HAP-1 (cell line): ENCODE data around the gene ULBP2.
A peak's percentile ranks its signal among the peaks of the same experiment; 100 is the strongest.
"Not testable (repeated sequence)": the region's sequence is repeated elsewhere in the genome, so short reads cannot be mapped to it uniquely, and the experiment has no call there.

Source experiments
- DNase-seq, 2 experiments: peaks; one replicate each; pipeline ENCODE4 v3.0.0-alpha.2; 2016 to 2020; ENCODE audit warnings: low spot score in 2 of 2
- H3K27me3 ChIP-seq: fragments of 250-450 bp; sonication (Bioruptor Pico); 2 replicates; pipeline ENCODE4 v1.5.1; 2020; ENCODE audit warnings: low read depth, mild to moderate bottlenecking, moderate library complexity
- H3K36me3 ChIP-seq: fragments of 250-450 bp; sonication (Bioruptor Pico); replicated peaks from 2 replicates; pipeline ENCODE4 v1.5.1; 2020; ENCODE audit warnings: mild to moderate bottlenecking
- H3K4me1 ChIP-seq: fragments of 250-450 bp; sonication (Bioruptor Pico); 2 replicates; pipeline ENCODE4 v1.5.1; 2020; ENCODE audit warnings: mild to moderate bottlenecking
- H3K4me3 ChIP-seq: fragments of 250-450 bp; sonication (Bioruptor Pico); 2 replicates; pipeline ENCODE4 v1.5.1; 2020; ENCODE audit warnings: mild to moderate bottlenecking, moderate library complexity
- H3K9me3 ChIP-seq: fragments of 250-450 bp; sonication (Bioruptor Pico); 2 replicates; pipeline ENCODE4 v1.5.1; 2020; ENCODE audit warnings: mild to moderate bottlenecking, moderate library complexity
- in situ Hi-C: fragments of 300-500 bp; cut with MboI; formaldehyde crosslinking; loops from 3 replicates; pipeline ENCODE4 v1.14.3; 2020; ENCODE audit warnings: low sequenced_read_pairs, inconsistent platforms, mixed read lengths

ULBP2 gene

DNA sequence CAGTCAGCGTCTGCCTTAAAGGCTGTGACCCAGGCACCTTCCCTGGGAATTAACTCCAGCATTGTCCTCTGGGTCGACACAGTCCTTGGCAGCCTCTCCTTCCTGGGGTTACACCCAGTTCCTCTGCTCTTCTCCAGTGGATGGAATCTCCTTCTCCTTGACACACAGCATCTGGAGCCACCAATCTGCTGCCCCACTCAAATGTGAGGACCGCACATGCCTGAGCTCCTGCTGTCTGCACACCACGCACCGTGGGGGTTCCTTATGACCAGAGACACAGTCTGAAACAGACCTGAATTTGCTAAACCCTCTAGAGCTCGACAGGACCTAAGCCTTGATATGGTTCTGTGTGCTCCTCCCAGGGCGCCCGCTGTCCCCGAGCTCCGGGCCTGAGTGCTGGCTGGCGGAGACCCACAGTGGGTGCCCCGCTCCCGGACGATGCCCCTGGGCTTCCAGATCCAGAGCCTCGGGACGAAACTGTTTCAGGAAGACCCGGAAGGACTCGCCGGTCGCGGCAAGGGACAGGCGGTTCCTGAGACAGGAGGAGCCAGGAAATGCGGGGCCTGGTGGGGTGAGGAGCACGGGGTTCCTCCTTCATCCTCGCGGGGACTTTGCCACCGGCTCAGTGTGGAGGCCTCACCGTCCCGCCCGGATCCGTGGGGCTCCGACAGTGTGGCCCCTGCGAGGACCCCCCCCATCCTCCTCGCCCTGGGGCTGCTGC is 16.4 kb upstream of the ULBP2 start:
- DNase-seq = no peak
- Histone ChIP-seq H3K27me3 (peaks cover 1% of the 10 kb centered on the region), H3K4me3 (peak overlapping the region; percentile 16), H3K4me1 (no peaks in the 10 kb centered on the region; the same call in 1 of the 2 replicates), H3K9me3 (no peaks in the 10 kb centered on the region), H3K36me3 (no peaks in the 10 kb centered on the region)
- in situ Hi-C loops = loop anchor here (10.0 to 25.0 kb wide), 3 partner anchors 211 to 887 kb away; partner anchors contain the start of gene LATS1

DNA sequence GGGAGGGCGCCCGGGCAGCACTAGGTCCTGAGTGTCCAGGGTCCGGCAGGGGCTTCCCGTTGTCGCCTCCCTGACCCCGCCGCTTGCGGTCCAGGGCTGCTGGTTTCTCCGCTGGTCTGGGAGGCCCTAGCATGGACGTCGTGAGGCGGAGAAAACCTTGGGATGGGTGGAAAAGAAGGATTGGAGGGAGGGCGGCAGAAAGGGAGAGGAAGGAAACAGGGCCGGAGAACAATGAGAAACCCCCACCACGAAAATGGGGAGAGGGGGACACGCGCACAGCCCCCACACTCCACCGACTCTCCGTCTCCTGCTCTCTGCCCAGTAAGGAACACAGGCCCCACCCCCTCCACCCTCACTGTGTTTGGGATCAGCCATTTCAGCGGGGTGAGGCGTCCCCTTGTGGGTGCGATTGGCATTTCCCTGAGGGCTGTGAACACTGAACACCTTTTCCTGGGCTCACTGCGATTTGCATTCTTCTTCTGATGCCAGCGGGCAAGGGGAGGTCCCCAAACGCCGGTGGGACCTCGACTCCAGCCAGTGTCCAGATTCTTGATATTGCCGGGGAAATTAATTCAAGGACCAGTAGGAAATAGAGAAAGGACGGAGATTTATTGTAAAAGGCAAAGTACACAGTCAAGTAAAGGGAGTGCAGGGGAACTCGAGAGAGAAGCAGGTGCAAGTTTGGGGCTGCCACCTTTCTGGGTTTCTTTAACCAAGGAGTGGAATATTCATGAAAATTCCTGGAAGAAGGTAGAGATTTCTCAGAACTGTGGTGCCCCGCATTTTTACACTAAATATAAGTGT is 15.6 kb upstream of the ULBP2 start:
- in situ Hi-C loops = loop anchor here (10.0 to 25.0 kb wide), 3 partner anchors 211 to 886 kb away; partner anchors contain the start of gene LATS1
- Histone ChIP-seq H3K36me3 (no peaks in the 10 kb centered on the region), H3K4me1 (no peaks in the 10 kb centered on the region; the same call in 1 of the 2 replicates), H3K27me3 (peaks cover 4% of the 10 kb centered on the region), H3K9me3 (no peaks in the 10 kb centered on the region), H3K4me3 (peak overlapping the region; percentile 16)
- DNase-seq = peak; percentile 67 to 96

GRCh38 chr6:149927025-149927424 is 14.8 kb upstream of the ULBP2 start:
- DNase-seq, H3K4me1 ChIP-seq, H3K9me3 ChIP-seq, H3K27me3 ChIP-seq, H3K36me3 ChIP-seq, H3K4me3 ChIP-seq: not testable (repeated sequence)
- in situ Hi-C loops = loop anchor here (10.0 to 25.0 kb wide), 3 partner anchors 212 to 885 kb away; partner anchors contain the start of gene LATS1

DNA sequence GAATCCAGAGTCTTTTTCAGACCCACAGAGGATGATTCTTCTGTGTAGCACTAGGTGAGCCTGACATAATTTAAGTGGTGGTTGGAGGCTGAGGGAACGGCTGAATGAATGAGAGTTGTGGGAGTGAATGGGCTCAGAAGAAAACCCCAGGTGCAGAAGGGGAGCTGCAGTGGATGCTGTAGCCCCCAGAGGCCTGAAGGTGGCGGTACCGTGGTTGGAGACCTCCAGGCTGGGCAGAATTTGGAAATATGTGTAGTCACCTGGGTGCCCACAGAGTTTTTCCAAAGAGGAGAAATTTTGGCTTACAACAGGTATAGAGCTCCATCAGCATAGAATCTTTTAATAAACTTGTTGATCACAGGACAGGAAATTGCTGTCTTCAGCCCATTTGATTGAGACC is 12.4 kb upstream of the ULBP2 start:
- peak in 1 of 2 experiments; percentile 63 for DNase-seq
- H3K4me1 ChIP-seq = no peaks in the 10 kb centered on the region
- H3K36me3 ChIP-seq = no peaks in the 10 kb centered on the region
- in situ Hi-C loops = loop anchor here (10.0 to 25.0 kb wide), 3 partner anchors 215 to 883 kb away; partner anchors contain the start of gene LATS1
- H3K9me3 ChIP-seq = no peaks in the 10 kb centered on the region
- H3K27me3 ChIP-seq = peaks cover 10% of the 10 kb centered on the region
- no peak overlapping the region for H3K4me3 ChIP-seq

- Histone ChIP-seq H3K4me3 (no peak overlapping the region), H3K27me3 (peaks cover 10% of the 10 kb centered on the region), H3K36me3 (no peaks in the 10 kb centered on the region), H3K9me3 (no peaks in the 10 kb centered on the region), H3K4me1 (no peaks in the 10 kb centered on the region)
- no peak for DNase-seq
- in situ Hi-C loops = loop anchor here (25.0 kb wide), 2 partner anchors 406 to 881 kb away; no protein-coding TSS in a partner anchor
These were observed 10.3 kb upstream of the ULBP2 start for GRCh38 chr6:149931501-149931900.

GRCh38 chr6:149933036-149933435 is 8.8 kb upstream of the ULBP2 start:
- H3K4me1 ChIP-seq = no peaks in the 10 kb centered on the region
- no peaks in the 10 kb centered on the region for H3K36me3 ChIP-seq
- H3K27me3 ChIP-seq = peaks cover 14% of the 10 kb centered on the region
- no peak for DNase-seq
- H3K4me3 ChIP-seq = no peak overlapping the region
- in situ Hi-C loops = loop anchor here (25.0 kb wide), 2 partner anchors 404 to 879 kb away; no protein-coding TSS in a partner anchor
- no peaks in the 10 kb centered on the region for H3K9me3 ChIP-seq

- Histone ChIP-seq H3K36me3 (no peaks in the 10 kb centered on the region), H3K4me3 (no peak overlapping the region), H3K27me3 (peaks cover 14% of the 10 kb centered on the region), H3K4me1 (no peaks in the 10 kb centered on the region), H3K9me3 (no peaks in the 10 kb centered on the region)
- in situ Hi-C loops = loop anchor here (25.0 kb wide), 2 partner anchors 404 to 879 kb away; no protein-coding TSS in a partner anchor
- DNase-seq = no peak
These were observed 8.4 kb upstream of the ULBP2 start for GRCh38 chr6:149933461-149933860.

DNA sequence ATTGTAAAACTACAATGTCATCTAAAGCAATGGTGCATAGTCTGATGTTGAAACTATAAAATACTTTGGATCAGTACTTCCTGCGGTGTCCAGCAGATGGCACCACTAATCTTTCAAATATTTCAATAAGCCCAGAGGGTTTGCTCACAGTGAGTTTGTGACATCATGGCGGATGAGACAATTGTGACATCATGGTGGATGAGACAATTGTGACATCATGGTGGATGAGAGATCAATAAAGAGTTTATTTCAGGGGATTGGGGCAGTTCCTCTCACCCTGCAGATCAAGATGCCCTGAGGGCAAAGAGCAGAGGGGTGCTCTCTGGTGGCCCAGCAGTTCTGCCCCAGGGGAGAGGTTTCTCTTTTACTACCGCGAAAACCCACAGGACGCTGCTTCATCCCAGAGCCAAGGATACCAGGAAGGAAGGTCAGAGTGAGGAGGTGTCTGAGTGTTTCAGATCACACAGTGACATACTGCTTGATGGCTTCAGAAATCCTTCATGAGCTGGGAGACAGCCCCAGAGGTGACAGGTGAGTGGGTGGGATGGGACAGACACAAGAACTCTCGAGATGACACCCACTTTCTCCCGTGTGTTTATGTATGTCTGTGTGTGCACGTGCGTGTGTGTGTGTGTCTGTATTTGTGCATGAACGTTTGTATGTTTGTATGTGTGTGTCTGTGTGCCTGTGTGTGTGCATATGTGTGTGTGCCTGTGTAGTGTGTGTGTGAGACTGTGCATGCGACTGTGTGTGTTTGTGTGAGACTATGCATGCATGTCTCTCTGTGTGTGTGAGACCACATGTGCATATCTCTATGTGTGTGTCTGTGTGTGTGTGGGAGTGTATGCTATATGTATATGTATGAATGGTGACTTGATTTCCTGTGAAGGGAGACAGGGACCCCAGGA is 7.3 kb upstream of the ULBP2 start:
- H3K36me3 ChIP-seq = no peaks in the 10 kb centered on the region
- DNase-seq = peak; percentile 52 to 76
- in situ Hi-C loops = loop anchor here (5.0 to 25.0 kb wide), 3 partner anchors 73 to 878 kb away; no protein-coding TSS in a partner anchor
- H3K4me3 ChIP-seq = no peak overlapping the region
- peaks cover 14% of the 10 kb centered on the region for H3K27me3 ChIP-seq
- H3K4me1 ChIP-seq = no peaks in the 10 kb centered on the region
- no peaks in the 10 kb centered on the region for H3K9me3 ChIP-seq

GRCh38 chr6:149935246-149935645 is 6.6 kb upstream of the ULBP2 start:
- Histone ChIP-seq H3K4me1 (no peaks in the 10 kb centered on the region), H3K9me3 (no peaks in the 10 kb centered on the region), H3K4me3 (no peak overlapping the region), H3K27me3 (peaks cover 14% of the 10 kb centered on the region), H3K36me3 (no peaks in the 10 kb centered on the region)
- no peak for DNase-seq
- in situ Hi-C loops = loop anchor here (5.0 to 25.0 kb wide), 3 partner anchors 72 to 877 kb away; no protein-coding TSS in a partner anchor

DNA sequence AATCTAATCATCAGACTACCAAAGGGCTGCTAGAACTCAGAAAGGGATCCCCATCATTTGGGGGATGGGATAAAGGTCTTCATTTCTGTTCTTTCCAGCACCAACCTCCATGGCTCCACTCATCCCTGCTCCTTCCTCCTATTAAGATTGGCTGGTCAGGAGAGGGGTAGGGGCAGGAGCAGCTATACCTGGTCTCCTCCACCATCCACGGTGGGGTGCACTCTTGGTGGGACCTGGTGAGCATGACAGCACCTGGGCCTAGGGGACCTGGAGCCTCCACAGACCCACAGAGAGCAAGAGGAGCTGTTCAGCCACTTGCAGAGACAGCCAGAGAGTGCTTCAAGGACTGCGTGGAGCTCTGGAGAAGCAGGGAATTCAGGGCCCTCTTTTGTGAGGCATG is 6.1 kb upstream of the ULBP2 start:
- H3K4me3 ChIP-seq = no peak overlapping the region
- in situ Hi-C loops = loop anchor here (5.0 to 25.0 kb wide), 3 partner anchors 72 to 877 kb away; no protein-coding TSS in a partner anchor
- no peaks in the 10 kb centered on the region for H3K9me3 ChIP-seq
- no peaks in the 10 kb centered on the region for H3K4me1 ChIP-seq
- H3K27me3 ChIP-seq = peaks cover 10% of the 10 kb centered on the region
- no peak for DNase-seq
- no peaks in the 10 kb centered on the region for H3K36me3 ChIP-seq

- Histone ChIP-seq H3K36me3 (no peaks in the 10 kb centered on the region), H3K4me3 (no peak overlapping the region), H3K27me3 (peaks cover 5% of the 10 kb centered on the region; the same call in 1 of the 2 replicates), H3K4me1 (peaks cover 5% of the 10 kb centered on the region; the same call in 1 of the 2 replicates), H3K9me3 (no peaks in the 10 kb centered on the region)
- in situ Hi-C loops = loop anchor here (5.0 to 25.0 kb wide), 3 partner anchors 71 to 876 kb away; no protein-coding TSS in a partner anchor
- DNase-seq = no peak
These were observed 5.1 kb upstream of the ULBP2 start for GRCh38 chr6:149936743-149937142.

DNA sequence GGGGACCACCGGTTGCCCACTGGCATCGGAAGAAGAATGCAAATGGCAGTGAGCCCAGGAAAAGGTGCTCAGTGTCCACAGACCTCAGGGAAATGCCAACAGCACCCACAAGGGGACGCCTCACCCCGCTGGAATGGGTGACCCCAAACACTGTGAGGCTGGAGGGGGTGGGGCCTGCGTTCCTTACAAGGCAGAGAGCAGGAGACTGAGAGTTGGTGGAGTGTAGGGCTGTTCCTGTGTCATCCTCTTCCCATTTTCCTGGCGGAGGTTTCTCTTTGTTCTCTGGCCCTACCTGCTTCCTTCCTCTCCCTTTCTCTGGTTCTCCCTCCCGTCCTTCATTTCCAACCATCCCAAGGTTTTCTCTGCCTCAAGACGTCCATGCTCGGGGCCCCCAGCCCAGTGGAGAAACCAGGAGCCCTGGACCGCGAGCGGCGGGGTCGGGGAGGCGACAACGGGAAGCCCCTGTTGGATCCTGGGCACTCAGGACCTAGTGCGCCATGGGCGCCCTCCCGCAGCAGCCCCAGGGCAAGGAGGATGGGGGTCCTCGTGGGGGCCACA is 3.7 kb upstream of the ULBP2 start:
- not testable (repeated sequence) for H3K9me3 ChIP-seq, DNase-seq, H3K36me3 ChIP-seq, H3K4me1 ChIP-seq, H3K4me3 ChIP-seq, H3K27me3 ChIP-seq
- in situ Hi-C loops = loop anchor here (5.0 to 25.0 kb wide), 3 partner anchors 69 to 874 kb away; no protein-coding TSS in a partner anchor
